GM12878 (cell line): ENCODE results near the gene CD83. TPM values are rescaled to one million over a fixed set of nuclear protein-coding genes. Genes with fewer than 3 reads are reported as not detected.

Experiments used
- ATAC-seq: fragments of 200-7000 bp; cut with Tn5 transposase; 3 replicates; pipeline ENCODE4 v1.9.1; 2020; ENCODE audit warnings: mild to moderate bottlenecking, moderate library complexity
- BruUV-seq: library from RNA; stranded (reverse); fragments of 400-500 nt; replicated peaks from 2 replicates; lab custom pipeline; 2021; lab: Mats Ljungman, UMichigan
- CTCF ChIA-PET: fragments of 300-600 bp; sonication (Branson Sonifier 250); formaldehyde crosslinking; extraction: SDS; loops from one replicate; lab custom pipeline; 2021; ENCODE audit warnings: inconsistent platforms; lab: Yijun Ruan, JAX
- POLR2A ChIA-PET: fragments of 350-600 bp; formaldehyde crosslinking; extraction: SDS; loops from one replicate; lab custom pipeline; 2021; ENCODE audit warnings: inconsistent platforms; lab: Charles Lee
- RAD21 ChIA-PET: fragments of 300-600 bp; sonication (Branson Sonifier 250); formaldehyde crosslinking; loops from one replicate; lab custom pipeline; 2023; ENCODE audit warnings: antibody characterized with exemption; ENCODE audit not compliant: unreplicated experiment; lab: Charles Lee
- SMC1A ChIA-PET: fragments of 300-600 bp; sonication (Branson Sonifier 250); formaldehyde crosslinking; loops from one replicate; lab custom pipeline; 2023; ENCODE audit not compliant: unreplicated experiment, uncharacterized antibody; lab: Charles Lee
- DNase-seq: peaks from one replicate; pipeline ENCODE4 v3.0.0-alpha.2; 2011; ENCODE audit warnings: low read depth, low spot score
- FAIRE-seq: peaks from 3 replicates; lab custom pipeline; 2011; peaks lifted over from hg19 to GRCh38; lab: Jason Lieb, UNC
- H2AFZ ChIP-seq: 2 replicates; pipeline ENCODE4 v1.6.0; 2011; ENCODE audit warnings: low read depth, low read length, control low read depth; ENCODE audit not compliant: control insufficient read depth
- H3K27ac ChIP-seq: 2 replicates; pipeline ENCODE4 v1.5.1; 2011; ENCODE audit warnings: control low read depth; ENCODE audit not compliant: control insufficient read depth, insufficient read depth
- H3K27me3 ChIP-seq, 2 experiments: replicated peaks in 1 of 2; 2 replicates each; pipeline versions ENCODE4 v1.6.0 to v1.6.1; 2011; ENCODE audit warnings: low read length in 1 of 2; ENCODE audit not compliant: control insufficient read depth in 2 of 2, insufficient read depth in 2 of 2
- H3K36me3 ChIP-seq, 2 experiments: 2 replicates each; pipeline ENCODE4 v1.5.1; 2011; ENCODE audit warnings: low read length in 1 of 2; ENCODE audit not compliant: control insufficient read depth in 2 of 2, insufficient read depth in 2 of 2
- H3K4me1 ChIP-seq: 2 replicates; pipeline ENCODE4 v1.6.1; 2011; ENCODE audit warnings: mild to moderate bottlenecking, low read length, moderate library complexity, mixed read lengths; ENCODE audit not compliant: control insufficient read depth, insufficient read depth
- H3K4me2 ChIP-seq: 2 replicates; pipeline ENCODE4 v1.6.0; 2011; ENCODE audit warnings: control low read depth; ENCODE audit not compliant: control insufficient read depth, insufficient read depth
- H3K4me3 ChIP-seq: fragments of 200-600 bp; sonication (generic); 2 replicates; pipeline ENCODE4 v1.5.1; 2016
- H3K79me2 ChIP-seq: 2 replicates; pipeline ENCODE4 v1.6.0; 2011; ENCODE audit warnings: low read length; ENCODE audit not compliant: control insufficient read depth, insufficient read depth
- H3K9ac ChIP-seq: 2 replicates; pipeline ENCODE4 v1.8.0; 2011; ENCODE audit warnings: low read length, control low read depth, mixed read lengths; ENCODE audit not compliant: control insufficient read depth, insufficient read depth
- H3K9me3 ChIP-seq: replicated peaks from 3 replicates; pipeline ENCODE4 v1.5.1; 2011; ENCODE audit warnings: mild to moderate bottlenecking, low read length; ENCODE audit not compliant: control insufficient read depth, insufficient read depth
- H4K20me1 ChIP-seq: 2 replicates; pipeline ENCODE4 v1.6.0; 2011; ENCODE audit not compliant: control insufficient read depth, insufficient read depth
- BCL11A ChIP-seq: IDR thresholded peaks from 2 replicates; pipeline ENCODE4 v1.6.1; 2011; ENCODE audit warnings: low read depth, low read length
- PAX5 ChIP-seq: IDR thresholded peaks from 2 replicates; pipeline ENCODE4 v1.6.1; 2011; ENCODE audit warnings: low read depth, low read length, borderline replicate concordance
- POLR2A ChIP-seq: IDR thresholded peaks from 2 replicates; pipeline ENCODE4 v1.6.1; 2011; ENCODE audit warnings: low read depth, mild to moderate bottlenecking, low read length
- PRDM15 ChIP-seq: fragments of 450-650 bp; formaldehyde crosslinking; IDR thresholded peaks from 2 replicates; pipeline ENCODE4 v1.4.0; 2020; ENCODE audit warnings: mild to moderate bottlenecking, moderate library complexity
- RB1 ChIP-seq: fragments of 450-650 bp; formaldehyde crosslinking; IDR thresholded peaks from 2 replicates; pipeline ENCODE4 v1.6.1; 2017; ENCODE audit warnings: mild to moderate bottlenecking, borderline replicate concordance
- WGBS: methylation state at CpG from one replicate; pipeline ENCODE4 v1.1.6; 2016; ENCODE audit warnings: low lambda C conversion rate; ENCODE audit not compliant: insufficient replicate concordance, insufficient coverage; ENCODE audit errors: missing lambda C conversion rate; 5-methylcytosine and 5-hydroxymethylcytosine counted together
- in situ Hi-C: fragments of 300-500 bp; cut with MboI; formaldehyde crosslinking; loops from 9 replicates; pipeline ENCODE4 v1.14.3; 2018; ENCODE audit warnings: mixed read lengths
- intact Hi-C: fragments of 100-400 bp; cut with micrococcal nuclease; formaldehyde crosslinking; loops from one replicate; pipeline ENCODE4 v1.14.2; 2022; ENCODE audit not compliant: unreplicated experiment
- polyA plus RNA-seq, 11 experiments: library from polyadenylated mRNA; depleted of rRNA in 4 of 11; unstranded in 6 of 11; stranded (reverse) in 5 of 11; fragments of >200 nt; fragmentation: Nextera tagmentation in 4 of 11; fragmentation: Illumina TruSeq in 1 of 11; extraction: Ambion mirVana in 4 of 11; extraction: Trizol in 1 of 11; gene quantifications; 1 replicate in 1 of 11; 2 replicates in 10 of 11; pipeline versions ENCODE4 v1.2.1 to v1.2.3, GENCODE V29; 2011 to 2016; ENCODE audit warnings: inconsistent platforms in 2 of 11, missing spikeins in 2 of 11, low read depth in 1 of 11
- total RNA-seq, 4 experiments: library from RNA; depleted of rRNA in 3 of 4; stranded (reverse); fragments of >200 nt in 3 of 4; fragmentation: Illumina TruSeq in 1 of 4; extraction: Trizol in 1 of 4; gene quantifications; 2 replicates each; pipeline versions ENCODE4 v1.2.1 to v1.2.3, GENCODE V29; 2013 to 2021

CD83 gene
- total and polyA plus RNA-seq, 10 of the 15 experiments (the other 5 are each of a cell fraction or from before 2014, with no cell fraction given), result 76.1 to 174 (median 129) TPM

- no peaks in the 10 kb centered on the region; the same call in 2 of the 3 replicates for H3K9me3 ChIP-seq
- H4K20me1 ChIP-seq, result peaks cover 7% of the 10 kb centered on the region
- 0 out of 2 replicates have a peak, but pooled peaks have one; percentile 11 for TF ChIP-seq PRDM15 (CRISPR knock-in tag)
- peak; percentile 64; the same call in 1 of the 2 replicates for TF ChIP-seq PAX5
- TF ChIP-seq RB1, result no peak
- no peak for TF ChIP-seq BCL11A
- peak; percentile 49; the same call in 1 of the 2 replicates for TF ChIP-seq POLR2A
- in situ Hi-C loops, result no loop called here
- no peaks in the 10 kb centered on the region for H3K27me3 ChIP-seq
- intact Hi-C loops, result no loop called here
- ChIA-PET POLR2A (interaction anchor here (0.7 to 1.5 kb wide), 4 partner anchors 9 to 39 kb away, joined by 3 to 4 read pairs (median 3); no protein-coding TSS in a partner anchor), RAD21 (interaction anchor here (1.4 kb wide), 1 partner anchor 9 kb away, joined by 3 read pairs; no protein-coding TSS in a partner anchor), SMC1A (interaction anchor here (0.9 to 2.1 kb wide), 8 partner anchors 8 to 226 kb away, joined by 3 to 8 read pairs (median 4); no protein-coding TSS in a partner anchor), CTCF (interaction anchor here (0.6 to 14.6 kb wide), 5 partner anchors 10 to 360 kb away, joined by 4 to 204 read pairs (median 5); no protein-coding TSS in a partner anchor)
- H3K79me2 ChIP-seq, result peaks cover 9% of the 10 kb centered on the region
- H3K4me2 ChIP-seq, result no peak overlapping the region
- no peak overlapping the region for H3K4me3 ChIP-seq
- 0 out of 2 replicates have a peak overlapping the region, but pooled peaks have one; percentile 18 for H3K27ac ChIP-seq
- H3K36me3 ChIP-seq, result peaks cover 25 to 38% of the 10 kb centered on the region in 2 experiments; a peak in 3 of 4 replicates
- no peak for DNase-seq
- peak; percentile 6 for ATAC-seq
- H3K4me1 ChIP-seq, result peaks cover 6% of the 10 kb centered on the region; the same call in 1 of the 2 replicates
- 51% methylated on average over 4 of the region's 4 CpGs for WGBS
- BruUV-seq, result no TSS peak
- H2AFZ ChIP-seq, result no peak overlapping the region
- FAIRE-seq, result no peak
- no peak overlapping the region for H3K9ac ChIP-seq
These were observed 16.8 kb downstream of the CD83 start for GRCh38 chr6:14134211-14134910.
